GM18511 (cell line): ENCODE data around the gene HAPLN3.

Source experiments
- ATAC-seq: cut with Tn5 transposase; IDR thresholded peaks from one replicate; pipeline ENCODE4 v1.9.1; 2021; ENCODE audit warnings: mild to moderate bottlenecking, moderate library complexity; ENCODE audit not compliant: unreplicated experiment

Gene HAPLN3

DNA sequence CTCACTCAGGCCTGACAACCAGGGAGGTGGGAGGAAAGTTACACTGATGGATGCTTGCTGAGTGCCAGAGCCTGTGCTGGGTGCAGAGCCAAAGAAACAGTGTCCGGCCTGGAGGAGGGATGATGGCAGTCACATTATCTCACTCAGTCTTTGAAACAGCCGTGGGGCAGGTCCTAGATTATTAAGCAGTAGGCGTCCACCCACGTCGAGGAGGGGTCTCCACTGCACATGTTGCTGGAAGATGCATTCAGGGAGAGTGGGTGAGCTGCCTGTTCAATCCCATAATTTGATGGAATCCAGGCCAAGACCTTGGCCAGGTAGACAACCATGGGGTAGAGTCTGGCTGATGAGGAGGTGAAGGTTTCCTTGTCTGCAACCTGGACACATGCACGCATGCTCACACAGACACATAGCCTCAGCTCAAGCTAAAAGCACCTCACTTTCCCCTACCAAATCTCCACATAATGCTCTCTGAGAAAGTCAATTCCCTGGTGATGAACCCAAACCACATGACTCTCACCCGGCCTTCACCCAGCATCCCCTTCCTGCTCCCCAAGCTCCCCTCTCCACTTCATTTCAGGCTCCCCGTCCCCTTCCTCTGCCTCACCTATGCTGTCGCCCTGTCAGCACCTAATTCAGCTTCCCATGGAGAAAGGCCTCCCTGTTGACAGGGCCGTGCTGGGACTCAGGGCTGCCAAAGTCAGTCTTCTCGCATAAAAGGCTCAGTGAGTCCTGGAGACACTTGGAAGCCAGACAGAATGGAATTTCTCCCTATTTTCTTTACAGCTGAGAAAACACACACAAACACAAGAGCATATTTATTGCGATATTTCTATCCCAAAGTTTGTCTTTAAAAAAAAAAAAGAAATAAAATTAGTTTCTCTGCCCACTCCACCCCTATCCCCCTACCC lies 62.3 kb downstream of the HAPLN3 start:
- ATAC-seq: no peak

DNA sequence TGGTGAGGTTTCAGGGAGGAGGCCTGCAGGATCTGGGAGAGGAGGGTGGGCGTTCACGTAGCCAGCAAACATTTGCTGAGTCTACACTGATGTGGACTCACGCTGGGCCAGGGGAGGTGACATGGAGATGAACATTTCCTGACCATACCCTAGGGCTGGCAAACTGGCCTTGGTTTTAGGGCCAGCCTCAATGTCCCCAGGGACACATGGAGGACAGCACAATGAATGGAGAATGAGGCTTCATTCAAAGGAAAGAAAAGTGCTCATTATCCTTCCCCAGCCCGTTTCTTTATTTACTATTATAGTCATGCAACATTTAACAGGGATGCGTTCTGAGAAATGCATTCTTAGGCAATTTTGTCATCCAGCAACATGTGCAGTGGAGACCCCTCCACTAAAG lies 65.3 kb downstream of the HAPLN3 start:
- no peak for ATAC-seq

DNA sequence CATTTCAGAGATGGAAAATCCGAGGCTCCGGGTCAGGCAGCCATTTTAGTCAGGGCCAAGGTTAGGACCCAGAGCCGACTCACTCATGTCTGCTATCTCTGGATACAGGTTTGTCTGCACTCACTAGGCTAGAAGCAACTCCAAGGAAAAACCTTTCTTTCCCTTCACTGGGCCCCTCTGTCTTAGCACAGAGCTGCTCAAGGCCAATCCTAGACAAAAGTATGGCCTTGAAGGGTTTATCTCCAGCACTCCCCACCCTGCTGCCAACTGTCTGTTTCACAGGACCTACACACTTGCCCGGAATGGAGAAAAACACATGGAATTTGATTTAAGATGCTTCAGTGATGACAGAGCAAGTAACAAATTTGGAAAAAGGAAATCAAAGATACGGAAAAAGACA lies 66.6 kb downstream of the HAPLN3 start:
- ATAC-seq: no peak
